ENCODE results near the gene ZBTB25. TPM values are rescaled to one million over a fixed set of nuclear protein-coding genes. Genes with fewer than 3 reads are reported as not detected.
A peak's percentile ranks its signal among the peaks of the same experiment; 100 is the strongest.

ZBTB25 gene
- total RNA-seq, 2 experiments from 2014 or later: 56.8 to 58.1 TPM

DNA sequence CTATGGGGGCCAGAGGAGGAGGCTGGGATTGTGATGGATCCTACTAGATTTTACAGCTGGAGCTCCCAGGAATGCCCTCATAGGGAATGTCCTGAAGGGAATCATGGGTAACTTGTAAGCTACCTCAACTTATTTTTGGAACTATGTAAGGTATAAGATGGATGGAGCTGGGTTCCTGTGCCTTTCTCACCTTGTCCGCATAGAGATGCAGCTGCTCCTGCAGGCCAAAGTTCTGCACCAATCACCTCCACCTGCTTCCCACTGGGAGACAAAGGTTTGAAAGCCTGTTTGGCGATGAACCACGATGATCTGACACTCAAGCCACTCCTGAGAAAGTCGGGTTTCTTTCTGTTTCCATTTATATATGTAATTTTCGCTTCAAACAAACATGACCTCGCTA is 39.0 kb downstream of the ZBTB25 start:
- Mint-ChIP-seq H3K9me3 (no peaks in the 10 kb centered on the region), H3K4me3 (peak overlapping the region; percentile 93), H3K27ac (peak overlapping the region; percentile 64), H3K36me3 (ENCODE audit: low read depth) (peaks cover 9% of the 10 kb centered on the region), H3K27me3 (no peaks in the 10 kb centered on the region), H3K4me1 (ENCODE audit: low read depth) (peaks cover 52% of the 10 kb centered on the region)
- H3K9me3 ChIP-seq (ENCODE audit: control insufficient read depth in 1 of 2, insufficient read depth in 1 of 2, low read length in 2 of 2): no peaks in the 10 kb centered on the region
- ChIA-PET POLR2A (interaction anchor here (1.0 to 1.6 kb wide), 5 partner anchors 19 to 40 kb away, joined by 3 to 7 read pairs (median 5); partner anchors contain the start of gene ZBTB1), CTCF (interaction anchor here (0.6 to 1.2 kb wide), 2 partner anchors 15 to 50 kb away, joined by 3 read pairs; no protein-coding TSS in a partner anchor)
- ATAC-seq (ENCODE audit: poor library complexity) (no peak), DNase-seq (no peak)
- intact Hi-C loops (cut with DNase I, micrococcal nuclease): no loop called here
- H3K27me3 ChIP-seq (ENCODE audit: control insufficient read depth in 1 of 2, insufficient read depth in 2 of 2, low read length in 2 of 2): no peaks in the 10 kb centered on the region
- TF ChIP-seq, protein P1, sequence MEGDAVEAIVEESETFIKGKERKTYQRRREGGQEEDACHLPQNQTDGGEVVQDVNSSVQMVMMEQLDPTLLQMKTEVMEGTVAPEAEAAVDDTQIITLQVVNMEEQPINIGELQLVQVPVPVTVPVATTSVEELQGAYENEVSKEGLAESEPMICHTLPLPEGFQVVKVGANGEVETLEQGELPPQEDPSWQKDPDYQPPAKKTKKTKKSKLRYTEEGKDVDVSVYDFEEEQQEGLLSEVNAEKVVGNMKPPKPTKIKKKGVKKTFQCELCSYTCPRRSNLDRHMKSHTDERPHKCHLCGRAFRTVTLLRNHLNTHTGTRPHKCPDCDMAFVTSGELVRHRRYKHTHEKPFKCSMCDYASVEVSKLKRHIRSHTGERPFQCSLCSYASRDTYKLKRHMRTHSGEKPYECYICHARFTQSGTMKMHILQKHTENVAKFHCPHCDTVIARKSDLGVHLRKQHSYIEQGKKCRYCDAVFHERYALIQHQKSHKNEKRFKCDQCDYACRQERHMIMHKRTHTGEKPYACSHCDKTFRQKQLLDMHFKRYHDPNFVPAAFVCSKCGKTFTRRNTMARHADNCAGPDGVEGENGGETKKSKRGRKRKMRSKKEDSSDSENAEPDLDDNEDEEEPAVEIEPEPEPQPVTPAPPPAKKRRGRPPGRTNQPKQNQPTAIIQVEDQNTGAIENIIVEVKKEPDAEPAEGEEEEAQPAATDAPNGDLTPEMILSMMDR (IDR thresholded peaks at IDR 0.05): no peak
- H3K4me3 ChIP-seq (ENCODE audit: low read length): peak overlapping the region; percentile 63
- peaks cover 12% of the 10 kb centered on the region for H3K4me1 ChIP-seq (ENCODE audit: insufficient read depth, low read length)
- no peak overlapping the region for H3K27ac ChIP-seq (ENCODE audit: low read depth in 1 of 2, low read length in 2 of 2)
- peaks cover 2% of the 10 kb centered on the region for H3K36me3 ChIP-seq (ENCODE audit: insufficient read depth, low read length)

DNA sequence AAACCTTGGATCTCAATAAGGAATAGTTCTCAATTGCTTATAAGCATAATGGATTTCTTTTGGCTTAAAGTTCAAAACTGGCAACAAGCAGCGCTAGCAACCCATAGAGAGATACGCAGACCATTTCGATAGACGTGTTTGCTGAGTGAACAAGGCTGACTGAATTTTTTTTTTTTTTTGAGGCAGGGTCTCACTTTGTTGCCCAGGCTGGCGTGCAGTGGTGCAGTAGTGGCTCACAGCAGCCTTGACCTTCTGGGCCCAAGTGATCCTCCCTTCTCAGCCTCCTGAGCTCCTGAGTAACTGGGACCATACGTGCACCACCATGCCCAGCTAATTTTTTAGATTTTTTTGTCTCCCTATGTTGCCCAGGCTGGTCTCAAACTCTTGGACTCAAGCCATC is 39.8 kb downstream of the ZBTB25 start:
- Mint-ChIP-seq H3K27me3 (no peaks in the 10 kb centered on the region), H3K4me3 (peak overlapping the region; percentile 93), H3K9me3 (no peaks in the 10 kb centered on the region), H3K27ac (no peak overlapping the region), H3K4me1 (ENCODE audit: low read depth) (peaks cover 45% of the 10 kb centered on the region), H3K36me3 (ENCODE audit: low read depth) (peaks cover 15% of the 10 kb centered on the region)
- ChIA-PET CTCF (interaction anchor here (1.0 to 1.9 kb wide), 3 partner anchors 15 to 34 kb away, joined by 3 to 5 read pairs (median 3); no protein-coding TSS in a partner anchor), POLR2A (interaction anchor here (1.0 to 1.6 kb wide), 5 partner anchors 18 to 41 kb away, joined by 3 to 7 read pairs (median 5); partner anchors contain the start of gene ZBTB1)
- H3K4me3 ChIP-seq (ENCODE audit: low read length): no peak overlapping the region
- no peaks in the 10 kb centered on the region for H3K27me3 ChIP-seq (ENCODE audit: control insufficient read depth in 1 of 2, insufficient read depth in 2 of 2, low read length in 2 of 2)
- DNase-seq (no peak), ATAC-seq (ENCODE audit: poor library complexity) (no peak)
- H3K9me3 ChIP-seq (ENCODE audit: control insufficient read depth in 1 of 2, insufficient read depth in 1 of 2, low read length in 2 of 2): no peaks in the 10 kb centered on the region
- TF ChIP-seq, protein P1 (IDR thresholded peaks at IDR 0.05): no peak
- H3K27ac ChIP-seq (ENCODE audit: low read depth in 1 of 2, low read length in 2 of 2): no peak overlapping the region
- H3K4me1 ChIP-seq (ENCODE audit: insufficient read depth, low read length): peaks cover 12% of the 10 kb centered on the region
- peaks cover 2% of the 10 kb centered on the region for H3K36me3 ChIP-seq (ENCODE audit: insufficient read depth, low read length)
- intact Hi-C loops (cut with DNase I, micrococcal nuclease): no loop called here

DNA sequence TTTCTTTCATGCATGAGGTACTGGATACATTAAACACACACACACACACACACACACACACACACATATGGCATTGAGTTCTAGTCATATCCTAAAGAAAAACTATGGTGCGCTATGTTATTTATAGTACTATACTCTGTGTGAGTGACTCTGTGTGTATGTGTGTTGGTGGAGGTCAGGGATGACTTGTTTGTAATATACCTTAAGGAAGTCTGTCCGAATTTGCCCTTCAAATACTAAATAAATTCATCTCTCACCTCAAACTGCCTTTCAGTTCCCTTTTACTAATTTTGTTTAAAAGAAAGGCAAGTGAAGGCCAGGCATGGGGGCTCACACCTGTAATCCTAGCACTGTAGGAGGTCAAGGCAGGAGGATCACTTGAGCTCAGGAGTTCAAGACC is 40.4 kb downstream of the ZBTB25 start:
- Mint-ChIP-seq H3K27ac (no peak overlapping the region), H3K4me1 (ENCODE audit: low read depth) (peaks cover 41% of the 10 kb centered on the region), H3K4me3 (no peak overlapping the region), H3K27me3 (no peaks in the 10 kb centered on the region), H3K9me3 (no peaks in the 10 kb centered on the region), H3K36me3 (ENCODE audit: low read depth) (peaks cover 15% of the 10 kb centered on the region)
- TF ChIP-seq, protein P1 (IDR thresholded peaks at IDR 0.05): no peak
- H3K4me3 ChIP-seq (ENCODE audit: low read length): no peak overlapping the region
- H3K36me3 ChIP-seq (ENCODE audit: insufficient read depth, low read length): peaks cover 2% of the 10 kb centered on the region
- ChIA-PET POLR2A (no interaction called here), CTCF (interaction anchor here (1.0 to 1.9 kb wide), 2 partner anchors 19 to 33 kb away, joined by 3 to 5 read pairs; no protein-coding TSS in a partner anchor)
- no peak for DNase-seq
- intact Hi-C loops (cut with DNase I, micrococcal nuclease): no loop called here
- ATAC-seq (ENCODE audit: poor library complexity): no peak
- no peaks in the 10 kb centered on the region for H3K27me3 ChIP-seq (ENCODE audit: control insufficient read depth in 1 of 2, insufficient read depth in 2 of 2, low read length in 2 of 2)
- no peak overlapping the region for H3K27ac ChIP-seq (ENCODE audit: low read depth in 1 of 2, low read length in 2 of 2)
- H3K4me1 ChIP-seq (ENCODE audit: insufficient read depth, low read length): peaks cover 12% of the 10 kb centered on the region
- H3K9me3 ChIP-seq (ENCODE audit: control insufficient read depth in 1 of 2, insufficient read depth in 1 of 2, low read length in 2 of 2): no peaks in the 10 kb centered on the region

Data from CD4-positive, alpha-beta T cell (primary cell).